Trophoblast cell (in vitro differentiated cells and primary cell): ENCODE measurements around the gene PIM3.

ENCODE experiments used
- DNase-seq, 2 donors: peaks; one replicate each; pipeline ENCODE4 v3.0.0-alpha.2; 2016
- H2AFZ ChIP-seq: 2 replicates; pipeline ENCODE4 v1.6.1; 2013; ENCODE audit warnings: low read length, moderate library complexity, mild to moderate bottlenecking; ENCODE audit not compliant: insufficient read depth, poor library complexity
- H2AK5ac ChIP-seq: 2 replicates; pipeline ENCODE4 v1.6.1; 2013; ENCODE audit warnings: mild to moderate bottlenecking, low read length
- H2BK120ac ChIP-seq: 2 replicates; pipeline ENCODE4 v1.6.1; 2013; ENCODE audit warnings: low read length, mild to moderate bottlenecking, moderate library complexity; ENCODE audit not compliant: insufficient read depth, poor library complexity
- H2BK12ac ChIP-seq: 2 replicates; pipeline ENCODE4 v1.6.1; 2013; ENCODE audit warnings: mild to moderate bottlenecking, low read length, moderate library complexity
- H2BK5ac ChIP-seq: 2 replicates; pipeline ENCODE4 v1.6.1; 2013; ENCODE audit warnings: low read length, low read depth, moderate library complexity, mild to moderate bottlenecking; ENCODE audit not compliant: poor library complexity
- H3K14ac ChIP-seq: 2 replicates; pipeline ENCODE4 v1.6.1; 2013; ENCODE audit warnings: mild to moderate bottlenecking, low read length
- H3K18ac ChIP-seq: 2 replicates; pipeline ENCODE4 v1.6.1; 2013; ENCODE audit warnings: mild to moderate bottlenecking, low read length
- H3K23ac ChIP-seq: 2 replicates; pipeline ENCODE4 v1.6.1; 2013; ENCODE audit warnings: low read length
- H3K27ac ChIP-seq: 2 replicates; pipeline ENCODE4 v1.5.1; 2013; ENCODE audit warnings: low read depth, mild to moderate bottlenecking, inconsistent platforms, low read length, moderate library complexity
- H3K27me3 ChIP-seq: 2 replicates; pipeline ENCODE4 v1.6.1; 2013; ENCODE audit warnings: inconsistent platforms, mild to moderate bottlenecking, low read length, moderate library complexity; ENCODE audit not compliant: insufficient read depth
- H3K36me3 ChIP-seq, 2 experiments: 1 replicate in 1 of 2; 2 replicates in 1 of 2; pipeline ENCODE4 v1.6.1; 2013; ENCODE audit warnings: low read length in 2 of 2, mild to moderate bottlenecking in 2 of 2, moderate library complexity in 1 of 2; ENCODE audit not compliant: insufficient read depth in 2 of 2, control insufficient read depth in 1 of 2
- H3K4ac ChIP-seq: 2 replicates; pipeline ENCODE4 v1.6.1; 2013; ENCODE audit warnings: low read depth, mild to moderate bottlenecking, low read length, moderate library complexity
- H3K4me1 ChIP-seq, 2 experiments: 1 replicate in 1 of 2; 2 replicates in 1 of 2; pipeline ENCODE4 v1.6.1; 2013; ENCODE audit warnings: low read length in 2 of 2, mild to moderate bottlenecking in 2 of 2, moderate library complexity in 1 of 2; ENCODE audit not compliant: insufficient read depth in 2 of 2, control insufficient read depth in 1 of 2
- H3K4me2 ChIP-seq: 2 replicates; pipeline ENCODE4 v1.6.1; 2013; ENCODE audit warnings: inconsistent platforms, mild to moderate bottlenecking, low read length, moderate library complexity
- H3K4me3 ChIP-seq: 2 replicates; pipeline ENCODE4 v1.5.1; 2013; ENCODE audit warnings: mild to moderate bottlenecking, low read depth, low read length, inconsistent platforms
- H3K79me1 ChIP-seq: one replicate; pipeline ENCODE4 v1.6.1; 2013; ENCODE audit warnings: low read length
- H3K79me2 ChIP-seq: 2 replicates; pipeline ENCODE4 v1.6.1; 2013; ENCODE audit warnings: low read length, mild to moderate bottlenecking; ENCODE audit not compliant: control insufficient read depth, insufficient read depth, poor library complexity
- H3K9ac ChIP-seq: 2 replicates; pipeline ENCODE4 v1.6.1; 2013; ENCODE audit warnings: mild to moderate bottlenecking, low read length
- H3K9me3 ChIP-seq: 2 replicates; pipeline ENCODE4 v1.6.1; 2013; ENCODE audit warnings: low read depth, mild to moderate bottlenecking, control low read depth, inconsistent platforms, low read length; ENCODE audit not compliant: insufficient read depth
- H4K12ac ChIP-seq: 2 replicates; pipeline ENCODE4 v1.6.1; 2013; ENCODE audit warnings: low read depth, mild to moderate bottlenecking, low read length, moderate library complexity
- H4K8ac ChIP-seq: 2 replicates; pipeline ENCODE4 v1.6.1; 2013; ENCODE audit warnings: low read depth, mild to moderate bottlenecking, low read length, moderate library complexity
- H4K91ac ChIP-seq: one replicate; pipeline ENCODE4 v1.6.1; 2013; ENCODE audit warnings: low read depth, mild to moderate bottlenecking, low read length, moderate library complexity
- WGBS: extraction: QIAGEN DNeasy Blood & Tissue Kit; methylation state at CpG from one replicate; pipeline ENCODE4 v1.1.7; 2013; ENCODE audit warnings: missing lambda C conversion rate; ENCODE audit not compliant: insufficient read length, insufficient coverage; ENCODE audit errors: extremely low coverage; 5-methylcytosine and 5-hydroxymethylcytosine counted together

Gene PIM3

GRCh38 chr22:49914256-49914655, 46.3 kb upstream of the PIM3 start:
- H4K12ac ChIP-seq, result no peak overlapping the region
- no peak for DNase-seq
- H3K18ac ChIP-seq, result no peak overlapping the region
- no peak overlapping the region for H3K4ac ChIP-seq
- H4K91ac ChIP-seq, result no peak overlapping the region
- whole genome bisulfite sequencing, result no CpG with 5 or more reads among the region's 12 CpGs
- no peak overlapping the region for H3K4me3 ChIP-seq
- peaks cover 5 to 8% of the 10 kb centered on the region in 2 experiments for H3K4me1 ChIP-seq
- no peak overlapping the region for H2AK5ac ChIP-seq
- H3K9ac ChIP-seq, result no peak overlapping the region
- H3K79me2 ChIP-seq, result peaks cover 8% of the 10 kb centered on the region
- no peak overlapping the region for H2BK120ac ChIP-seq
- H3K27me3 ChIP-seq, result no peaks in the 10 kb centered on the region
- peaks cover 22 to 33% of the 10 kb centered on the region in 2 experiments for H3K36me3 ChIP-seq
- peaks cover 11% of the 10 kb centered on the region for H3K79me1 ChIP-seq
- no peak overlapping the region for H2BK12ac ChIP-seq
- H3K27ac ChIP-seq, result no peak overlapping the region
- no peak overlapping the region for H2AFZ ChIP-seq
- no peak overlapping the region for H3K14ac ChIP-seq
- H2BK5ac ChIP-seq, result no peak overlapping the region
- no peak overlapping the region for H3K23ac ChIP-seq
- H3K9me3 ChIP-seq, result no peaks in the 10 kb centered on the region
- H3K4me2 ChIP-seq, result no peak overlapping the region
- H4K8ac ChIP-seq, result no peak overlapping the region

- Histone ChIP-seq H2AFZ (no peak overlapping the region), H3K79me1 (peaks cover 11% of the 10 kb centered on the region), H3K4me3 (no peak overlapping the region), H3K79me2 (peaks cover 8% of the 10 kb centered on the region), H3K27me3 (no peaks in the 10 kb centered on the region), H3K36me3 (peaks cover 24 to 33% of the 10 kb centered on the region in 2 experiments), H4K8ac (no peak overlapping the region), H2AK5ac (no peak overlapping the region), H3K9ac (no peak overlapping the region), H4K12ac (no peak overlapping the region), H3K18ac (no peak overlapping the region), H3K27ac (no peak overlapping the region), H4K91ac (no peak overlapping the region), H3K4me2 (no peak overlapping the region), H3K14ac (no peak overlapping the region), H3K23ac (no peak overlapping the region), H3K4me1 (peaks cover 5 to 12% of the 10 kb centered on the region in 2 experiments), H2BK120ac (no peak overlapping the region), H2BK5ac (no peak overlapping the region), H2BK12ac (no peak overlapping the region), H3K9me3 (no peaks in the 10 kb centered on the region), H3K4ac (no peak overlapping the region)
- DNase-seq, result no peak
- WGBS, result no CpG with 5 or more reads among the region's 12 CpGs
These were observed 45.0 kb upstream of the PIM3 start for GRCh38 chr22:49915610-49916009.

- no peak overlapping the region for H2BK120ac ChIP-seq
- peaks cover 8% of the 10 kb centered on the region for H3K79me2 ChIP-seq
- H2BK12ac ChIP-seq, result no peak overlapping the region
- H2AK5ac ChIP-seq, result no peak overlapping the region
- H3K9me3 ChIP-seq, result peaks cover 2% of the 10 kb centered on the region
- H3K14ac ChIP-seq, result no peak overlapping the region
- no peak overlapping the region for H2BK5ac ChIP-seq
- H3K9ac ChIP-seq, result peak overlapping the region; percentile 11
- no peak overlapping the region for H3K27ac ChIP-seq
- H4K91ac ChIP-seq, result no peak overlapping the region
- DNase-seq, result no peak
- no peak overlapping the region for H3K4ac ChIP-seq
- no peak overlapping the region for H2AFZ ChIP-seq
- no peak overlapping the region for H3K23ac ChIP-seq
- no CpG with 5 or more reads among the region's 11 CpGs for WGBS
- H3K18ac ChIP-seq, result peak overlapping the region; percentile 26
- H3K4me1 ChIP-seq, result peaks cover 5 to 12% of the 10 kb centered on the region in 2 experiments
- H3K4me2 ChIP-seq, result peak overlapping the region; percentile 62
- no peak overlapping the region for H3K4me3 ChIP-seq
- no peak overlapping the region for H4K12ac ChIP-seq
- peaks cover 11% of the 10 kb centered on the region for H3K79me1 ChIP-seq
- no peaks in the 10 kb centered on the region for H3K27me3 ChIP-seq
- no peak overlapping the region for H4K8ac ChIP-seq
- peaks cover 31% of the 10 kb centered on the region in 2 experiments for H3K36me3 ChIP-seq
These were observed 43.7 kb upstream of the PIM3 start for GRCh38 chr22:49916831-49917230.

GRCh38 chr22:49917974-49918910, 42.3 kb upstream of the PIM3 start, which contains the start of the genes ALG12 and CRELD2:
Gene ALG12, minus strand, starts transcription at chr22:49918438. Its CDS starts 4,673 bp downstream, at chr22:49913765.
Gene CRELD2, plus strand, starts transcription at chr22:49918634. Its CDS starts 136 bp downstream, at chr22:49918770.
- Histone ChIP-seq H2BK120ac (peak within 1 kb of the TSS; percentile 92), H3K18ac (peak within 1 kb of the TSS; percentile 95), H3K79me2 (peaks cover 8% of the 10 kb centered on the region), H3K9ac (peak within 1 kb of the TSS; percentile 91), H2AFZ (peak within 1 kb of the TSS; percentile 95), H3K4ac (peak within 1 kb of the TSS; percentile 55), H3K4me3 (peak within 1 kb of the TSS; percentile 89), H3K4me2 (peak within 1 kb of the TSS; percentile 87), H3K27me3 (no peaks in the 10 kb centered on the region), H2BK12ac (no peak within 1 kb of the TSS), H2BK5ac (peak within 1 kb of the TSS; percentile 96), H2AK5ac (peak within 1 kb of the TSS; percentile 1), H3K36me3 (peaks cover 20 to 27% of the 10 kb centered on the region in 2 experiments), H4K12ac (peak within 1 kb of the TSS; percentile 95), H4K91ac (peak within 1 kb of the TSS; percentile 93), H3K4me1 (peaks cover 5 to 12% of the 10 kb centered on the region in 2 experiments), H3K9me3 (peaks cover 2% of the 10 kb centered on the region), H3K14ac (peak within 1 kb of the TSS; percentile 98), H3K27ac (peak within 1 kb of the TSS; percentile 98), H3K79me1 (peaks cover 11% of the 10 kb centered on the region), H4K8ac (peak within 1 kb of the TSS; percentile 97), H3K23ac (no peak within 1 kb of the TSS)
- no CpG with 5 or more reads among the region's 103 CpGs for WGBS
- peak; percentile 95 to 98 for DNase-seq
